ENCODE data around the gene DRG1.

- TF ChIP-seq CTCF (IDR thresholded peaks at IDR 0.05) (no peak), POLR2A (IDR thresholded peaks at IDR 0.05) (no peak)
Measured at GRCh38 chr22:31354515-31354914, 44.9 kb upstream of the DRG1 start.
